ENCODE measurements around the gene DYNC1LI2.

DNA sequence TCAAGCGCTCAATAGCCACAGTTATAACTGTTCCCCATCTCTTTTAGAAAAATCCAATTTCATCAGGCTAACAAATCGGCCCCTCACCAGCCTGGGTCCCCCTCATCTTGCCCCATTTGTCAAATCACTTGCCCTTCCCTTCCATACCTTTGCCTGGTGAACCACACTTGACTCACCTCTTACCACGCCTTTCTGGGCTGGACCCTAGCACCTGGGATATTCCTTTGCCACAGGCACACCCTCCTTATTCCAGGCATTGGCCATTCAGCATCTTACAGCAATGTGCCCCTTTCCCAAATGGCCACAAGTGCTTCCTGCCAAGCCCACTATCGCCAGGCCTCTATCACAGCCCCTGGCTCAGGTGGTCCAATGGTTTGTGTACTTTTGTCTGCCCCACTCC is 69.7 kb downstream of the DYNC1LI2 start:
- TF ChIP-seq, protein P1, sequence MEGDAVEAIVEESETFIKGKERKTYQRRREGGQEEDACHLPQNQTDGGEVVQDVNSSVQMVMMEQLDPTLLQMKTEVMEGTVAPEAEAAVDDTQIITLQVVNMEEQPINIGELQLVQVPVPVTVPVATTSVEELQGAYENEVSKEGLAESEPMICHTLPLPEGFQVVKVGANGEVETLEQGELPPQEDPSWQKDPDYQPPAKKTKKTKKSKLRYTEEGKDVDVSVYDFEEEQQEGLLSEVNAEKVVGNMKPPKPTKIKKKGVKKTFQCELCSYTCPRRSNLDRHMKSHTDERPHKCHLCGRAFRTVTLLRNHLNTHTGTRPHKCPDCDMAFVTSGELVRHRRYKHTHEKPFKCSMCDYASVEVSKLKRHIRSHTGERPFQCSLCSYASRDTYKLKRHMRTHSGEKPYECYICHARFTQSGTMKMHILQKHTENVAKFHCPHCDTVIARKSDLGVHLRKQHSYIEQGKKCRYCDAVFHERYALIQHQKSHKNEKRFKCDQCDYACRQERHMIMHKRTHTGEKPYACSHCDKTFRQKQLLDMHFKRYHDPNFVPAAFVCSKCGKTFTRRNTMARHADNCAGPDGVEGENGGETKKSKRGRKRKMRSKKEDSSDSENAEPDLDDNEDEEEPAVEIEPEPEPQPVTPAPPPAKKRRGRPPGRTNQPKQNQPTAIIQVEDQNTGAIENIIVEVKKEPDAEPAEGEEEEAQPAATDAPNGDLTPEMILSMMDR (IDR thresholded peaks at IDR 0.05), result no peak
- no peak for TF ChIP-seq EZH2 (IDR thresholded peaks at IDR 0.05; ENCODE audit: borderline replicate concordance, insufficient read depth, low read depth, low read length, poor library complexity, severe bottlenecking)
